Ureter (tissue), 1 donor: ENCODE results near the gene OTULINL. TPM values are rescaled to one million over a fixed set of nuclear protein-coding genes. Genes with fewer than 3 reads are reported as not detected.

Experiments used
- total RNA-seq: library from RNA; stranded (reverse); gene quantifications from one replicate; pipeline ENCODE4 v1.2.4, GENCODE V29; 2023
- donor health status: DM: yes; HTN: yes; CAD: no.

Gene OTULINL
- total RNA-seq, 1 donor from 2014 or later, result 18.9 TPM

Other genes with a start within 250 kb of the OTULINL start
- 35.1 TPM for gene OTULIN, start 82.9 kb downstream of the OTULINL start, total RNA-seq